Measurements from ENCODE around the gene PER1. TPM values are rescaled to one million over a fixed set of nuclear protein-coding genes. Genes with fewer than 3 reads are reported as not detected.
A peak's percentile ranks its signal among the peaks of the same experiment; 100 is the strongest.

Gene PER1
- total RNA-seq, 1 experiment from 2014 or later: 36.5 TPM

DNA sequence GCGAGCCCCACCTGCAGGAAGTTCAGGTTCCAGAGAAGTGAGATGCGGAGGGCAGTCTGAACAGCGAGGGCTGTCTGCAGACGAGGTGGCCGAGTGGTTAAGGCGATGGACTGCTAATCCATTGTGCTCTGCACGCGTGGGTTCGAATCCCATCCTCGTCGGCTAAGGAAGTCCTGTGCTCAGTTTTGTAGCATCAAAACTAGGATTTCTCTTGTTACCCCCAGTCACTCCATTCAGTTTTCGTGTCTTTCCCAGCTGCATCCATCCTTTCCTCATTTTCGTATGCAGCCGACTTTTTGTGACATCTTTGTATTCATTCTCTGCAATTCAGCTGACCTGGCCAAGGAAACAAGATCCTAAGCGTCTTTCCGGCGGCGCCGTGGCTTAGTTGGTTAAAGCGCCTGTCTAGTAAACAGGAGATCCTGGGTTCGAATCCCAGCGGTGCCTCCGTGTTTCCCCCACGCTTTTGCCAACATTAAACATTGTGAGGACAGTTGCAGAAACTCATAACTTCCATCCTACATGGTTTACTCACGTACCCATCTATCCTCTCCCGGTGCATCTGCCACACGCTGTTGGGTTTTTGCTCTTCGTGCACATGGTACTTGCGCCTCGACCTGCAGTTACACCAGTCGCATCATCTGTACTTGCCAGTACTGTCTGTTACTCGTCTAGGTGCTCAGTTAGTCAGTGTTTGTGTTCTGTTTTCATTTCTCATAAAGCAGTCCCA lies 34.7 kb upstream of the PER1 start:
- H4K5ac ChIP-seq (ENCODE audit: insufficient read length, low read depth, low read length): no peak overlapping the region
- no peak overlapping the region for H2BK5ac ChIP-seq (ENCODE audit: insufficient read length, low read length)
- peak; percentile 98 for DNase-seq
- H3K4me2 ChIP-seq (ENCODE audit: insufficient read depth, insufficient read length, low read length): peak overlapping the region; percentile 99
- H3K79me2 ChIP-seq (ENCODE audit: insufficient read depth, low read length): no peaks in the 10 kb centered on the region
- H3K4me1 ChIP-seq (ENCODE audit: insufficient read depth, low read length): peaks cover 9% of the 10 kb centered on the region; the same call in 1 of the 2 replicates
- H4K8ac ChIP-seq (replicated peaks; ENCODE audit: insufficient read length, low read depth, low read length): no peak overlapping the region
- Mint-ChIP-seq H3K27me3 (ENCODE audit: low read depth) (peaks cover 9% of the 10 kb centered on the region), H3K36me3 (ENCODE audit: insufficient read depth in 1 of 3, low read depth in 3 of 3) (no peaks in the 10 kb centered on the region; a peak in 1 of 7 replicates), H3K4me3 (no peak overlapping the region), H3K9me3 (no peaks in the 10 kb centered on the region), H3K4me1 (peaks cover 12 to 15% of the 10 kb centered on the region in 2 experiments), H3K27ac (no peak overlapping the region)
- no peak overlapping the region for H2BK15ac ChIP-seq (ENCODE audit: low read depth, low read length)
- H4K20me1 ChIP-seq (ENCODE audit: control insufficient read depth, insufficient read depth, insufficient read length): peaks cover 3% of the 10 kb centered on the region
- no peaks in the 10 kb centered on the region for H3K9me3 ChIP-seq (ENCODE audit: control insufficient read depth, low read depth, low read length)
- no peak overlapping the region for H2BK12ac ChIP-seq (ENCODE audit: insufficient read length, low read depth, low read length)
- no peak overlapping the region for H2BK120ac ChIP-seq (ENCODE audit: low read depth, low read length, poor library complexity, severe bottlenecking)
- WGBS (ENCODE audit: extremely low coverage, insufficient read length, low lambda C conversion rate): no CpG with 5 or more reads among the region's 32 CpGs
- H2AK5ac ChIP-seq (ENCODE audit: insufficient read length, low read length): no peak overlapping the region
- no peak overlapping the region for H3K4ac ChIP-seq (ENCODE audit: low read depth, low read length)
- peak overlapping the region; percentile 64 for H3K18ac ChIP-seq (ENCODE audit: insufficient read length, low read depth, low read length)
- H3K27me3 ChIP-seq (ENCODE audit: insufficient read depth, low read length): peaks cover 2% of the 10 kb centered on the region; the same call in 1 of the 2 replicates
- no peaks in the 10 kb centered on the region for H3K79me1 ChIP-seq (ENCODE audit: insufficient read depth, low read depth, low read length, poor library complexity, severe bottlenecking)
- no peak overlapping the region for H2BK20ac ChIP-seq (ENCODE audit: low read depth, low read length, poor library complexity, severe bottlenecking)
- H3K56ac ChIP-seq (ENCODE audit: insufficient read length, low read depth, low read length): no peak overlapping the region
- H4K91ac ChIP-seq (ENCODE audit: insufficient read length, low read depth, low read length): no peak overlapping the region
- peak; percentile 48; the same call in 2 of the 3 replicates for TF ChIP-seq CTCF (conservative IDR thresholded peaks at IDR 0.05)
- no peak overlapping the region for H2AFZ ChIP-seq (ENCODE audit: low read length)
- H3K9ac ChIP-seq (ENCODE audit: extremely low read depth, insufficient read length, low read length): peak overlapping the region; percentile 81
- H3K14ac ChIP-seq (ENCODE audit: insufficient read depth, low read length): peak overlapping the region; percentile 37; the same call in 1 of the 2 replicates
- no peak overlapping the region for H3K23ac ChIP-seq (ENCODE audit: insufficient read length, low read depth, low read length)
- peak overlapping the region; percentile 50 for H3K27ac ChIP-seq (ENCODE audit: insufficient read length, low read depth, low read length)
- H3K23me2 ChIP-seq (ENCODE audit: insufficient read length, low read depth, low read length, poor library complexity, severe bottlenecking): peaks cover 19% of the 10 kb centered on the region
- H3T11ph ChIP-seq (ENCODE audit: low read length): no peak overlapping the region
